AG04450 (cell line): ENCODE data around the gene RAPSN. TPM values are rescaled to one million over a fixed set of nuclear protein-coding genes. Genes with fewer than 3 reads are reported as not detected.

Experiments
- CTCF ChIA-PET: fragments of 300-600, 350-600 bp; formaldehyde crosslinking; extraction: SDS; loops from one replicate; lab custom pipeline; 2022; ENCODE audit warnings: antibody characterized with exemption, inconsistent platforms; lab: Charles Lee
- POLR2A ChIA-PET: fragments of 350-600 bp; formaldehyde crosslinking; extraction: SDS; loops from one replicate; lab custom pipeline; 2021; ENCODE audit warnings: antibody characterized with exemption, inconsistent platforms; lab: Yijun Ruan, JAX
- DNase-seq: peaks from one replicate; pipeline ENCODE4 v3.0.0-alpha.2; 2011; ENCODE audit warnings: low read depth, low spot score
- H3K27ac ChIP-seq: one replicate; pipeline ENCODE4 v1.5.1; 2012; ENCODE audit warnings: low read depth, low read length, control low read depth
- H3K27me3 ChIP-seq: one replicate; pipeline ENCODE4 v1.6.0; 2012; ENCODE audit warnings: low read length; ENCODE audit not compliant: control insufficient read depth, insufficient read depth
- H3K4me3 ChIP-seq: 2 replicates; pipeline ENCODE4 v1.5.1; 2011; ENCODE audit warnings: mild to moderate bottlenecking, low read depth, low read length, control low read depth
- H3K9me3 ChIP-seq: 2 replicates; pipeline ENCODE4 v1.5.1; 2012; ENCODE audit warnings: low read length; ENCODE audit not compliant: control insufficient read depth, insufficient read depth
- CTCF ChIP-seq: IDR thresholded peaks from 2 replicates; pipeline ENCODE4 v1.5.1; 2011; ENCODE audit warnings: low read depth, low read length, control low read depth, inconsistent platforms
- polyA plus RNA-seq: library from polyadenylated mRNA; depleted of rRNA; stranded (reverse); fragments of >200 nt; gene quantifications from 2 replicates; pipeline ENCODE4 v1.2.3, GENCODE V29; 2011

Gene RAPSN
- polyA plus RNA-seq, 1 experiment, result not detected

GRCh38 chr11:47394050-47394321 lies 55.0 kb downstream of the RAPSN start:
- ChIA-PET CTCF (interaction anchor here (0.7 to 3.4 kb wide), 3 partner anchors 20 to 215 kb away, joined by 3 to 31 read pairs (median 5); no protein-coding TSS in a partner anchor), POLR2A (interaction anchor here (1.0 kb wide), 1 partner anchor 13 kb away, joined by 3 read pairs; no protein-coding TSS in a partner anchor)
- DNase-seq, result no peak
- no peak for TF ChIP-seq CTCF
- H3K9me3 ChIP-seq, result no peaks in the 10 kb centered on the region; the same call in 1 of the 2 replicates
- no peaks in the 10 kb centered on the region for H3K27me3 ChIP-seq
- peak overlapping the region; percentile 89 for H3K27ac ChIP-seq
- H3K4me3 ChIP-seq, result no peak overlapping the region

- H3K9me3 ChIP-seq, result no peaks in the 10 kb centered on the region; the same call in 1 of the 2 replicates
- no peak overlapping the region for H3K4me3 ChIP-seq
- CTCF ChIA-PET, result interaction anchor here (0.5 to 3.4 kb wide), 6 partner anchors 18 to 214 kb away, joined by 3 to 31 read pairs (median 4); no protein-coding TSS in a partner anchor
- no peak for TF ChIP-seq CTCF
- H3K27ac ChIP-seq, result peak overlapping the region; percentile 89
- peak; percentile 53 for DNase-seq
- POLR2A ChIA-PET, result interaction anchor here (0.6 to 2.3 kb wide), 3 partner anchors 14 to 57 kb away, joined by 3 to 9 read pairs (median 7); partner anchors contain the start of gene SLC39A13
- H3K27me3 ChIP-seq, result no peaks in the 10 kb centered on the region
Observed at GRCh38 chr11:47393163-47394049, 55.5 kb downstream of the RAPSN start.

- H3K9me3 ChIP-seq, result no peaks in the 10 kb centered on the region; the same call in 1 of the 2 replicates
- H3K4me3 ChIP-seq, result no peak overlapping the region
- no peak for DNase-seq
- CTCF ChIA-PET, result interaction anchor here (1.1 to 3.4 kb wide), 4 partner anchors 18 to 213 kb away, joined by 3 to 31 read pairs (median 5); no protein-coding TSS in a partner anchor
- TF ChIP-seq CTCF, result no peak
- no peak overlapping the region for H3K27ac ChIP-seq
- H3K27me3 ChIP-seq, result no peaks in the 10 kb centered on the region
- POLR2A ChIA-PET, result interaction anchor here (0.6 to 2.3 kb wide), 2 partner anchors 16 to 56 kb away, joined by 7 to 9 read pairs; partner anchors contain the start of gene SLC39A13
Observed at GRCh38 chr11:47392546-47393162, 56.3 kb downstream of the RAPSN start.

GRCh38 chr11:47391711-47392432 lies 57.1 kb downstream of the RAPSN start:
- H3K27me3 ChIP-seq, result no peaks in the 10 kb centered on the region
- CTCF ChIA-PET, result interaction anchor here (1.2 to 3.4 kb wide), 2 partner anchors 18 to 37 kb away, joined by 3 to 31 read pairs; no protein-coding TSS in a partner anchor
- no peak overlapping the region for H3K4me3 ChIP-seq
- POLR2A ChIA-PET, result interaction anchor here (2.3 kb wide), 1 partner anchor 17 kb away, joined by 7 read pairs; the partner anchor contains the start of gene SLC39A13
- H3K27ac ChIP-seq, result no peak overlapping the region
- H3K9me3 ChIP-seq, result no peaks in the 10 kb centered on the region; the same call in 1 of the 2 replicates
- DNase-seq, result no peak
- no peak for TF ChIP-seq CTCF
